Endodermal cell (in vitro differentiated cells): ENCODE data around the gene TMEM131L. TPM values are rescaled to one million over a fixed set of nuclear protein-coding genes. Genes with fewer than 3 reads are reported as not detected.

Experiments
- DNase-seq: peaks from one replicate; pipeline ENCODE4 v3.0.0-alpha.2; 2017
- H3K27ac ChIP-seq: 2 replicates; pipeline ENCODE4 v1.5.1; 2013; ENCODE audit warnings: mild to moderate bottlenecking, low read depth, low read length, moderate library complexity
- H3K27me3 ChIP-seq: 2 replicates; pipeline ENCODE4 v1.6.1; 2013; ENCODE audit warnings: mild to moderate bottlenecking, low read length, moderate library complexity; ENCODE audit not compliant: insufficient read depth, control insufficient read depth, poor library complexity, severe bottlenecking
- H3K36me3 ChIP-seq: 2 replicates; pipeline ENCODE4 v1.7.0; 2013; ENCODE audit warnings: mild to moderate bottlenecking, low read length, moderate library complexity; ENCODE audit not compliant: control insufficient read depth, insufficient read depth
- H3K4me1 ChIP-seq: one replicate; pipeline ENCODE4 v1.7.0; 2013; ENCODE audit warnings: low read length; ENCODE audit not compliant: control insufficient read depth, insufficient read depth
- H3K4me3 ChIP-seq: 2 replicates; pipeline ENCODE4 v1.5.1; 2013; ENCODE audit warnings: mild to moderate bottlenecking, low read length, moderate library complexity
- H3K9ac ChIP-seq: 2 replicates; pipeline ENCODE4 v1.6.1; 2013; ENCODE audit warnings: mild to moderate bottlenecking, low read length, moderate library complexity; ENCODE audit not compliant: poor library complexity, severe bottlenecking; ENCODE audit errors: extremely low read depth
- H3K9me3 ChIP-seq: 2 replicates; pipeline ENCODE4 v1.6.1; 2013; ENCODE audit warnings: mild to moderate bottlenecking, low read length, moderate library complexity; ENCODE audit not compliant: control insufficient read depth
- H3K27ac Mint-ChIP-seq: 2 replicates; pipeline ENCODE4 v1.8.0; 2020; ENCODE audit warnings: mixed read lengths
- H3K27me3 Mint-ChIP-seq: 2 replicates; pipeline ENCODE4 v1.8.0; 2021; ENCODE audit warnings: mild to moderate bottlenecking, mixed read lengths; ENCODE audit not compliant: insufficient read depth
- H3K36me3 Mint-ChIP-seq: 2 replicates; pipeline ENCODE4 v1.8.0; 2020; ENCODE audit warnings: low read depth, mixed read lengths
- H3K4me1 Mint-ChIP-seq: 2 replicates; pipeline ENCODE4 v1.8.0; 2020; ENCODE audit warnings: mixed read lengths
- H3K4me3 Mint-ChIP-seq: 2 replicates; pipeline ENCODE4 v1.8.0; 2020; ENCODE audit warnings: mild to moderate bottlenecking, moderate library complexity, mixed read lengths
- H3K9me3 Mint-ChIP-seq: 2 replicates; pipeline ENCODE4 v1.8.0; 2020; ENCODE audit warnings: mild to moderate bottlenecking, mixed read lengths
- whole genome bisulfite sequencing, 2 experiments: methylation state at CpG; one replicate each; pipeline versions ENCODE4 v1.1.5 to v1.1.7; 2013; ENCODE audit warnings: missing lambda C conversion rate in 2 of 2, mixed read lengths in 1 of 2; ENCODE audit not compliant: insufficient coverage in 1 of 2, insufficient read length in 1 of 2; 5-methylcytosine and 5-hydroxymethylcytosine counted together
- total RNA-seq, 2 donors: library from RNA; stranded (reverse); fragmentation: NEBNext Ultra II Directional in 1 of 2; extraction: Animal tissue kit (Norgen Biotek cat#: 25700) in 1 of 2; gene quantifications; 2 replicates in 1 of 2; 3 replicates in 1 of 2; pipeline ENCODE4 v1.2.1, GENCODE V29; 2021
- TF ChIP-seq, protein P1 (sequence below): fragments of 200-600 bp; sonication (generic); conservative IDR thresholded peaks from 2 replicates; pipeline ENCODE4 v1.5.0; 2021; ENCODE audit warnings: antibody characterized with exemption, mild to moderate bottlenecking

The TMEM131L gene
- total RNA-seq, 2 donors from 2014 or later = 6.2 to 10.8 TPM

- Mint-ChIP-seq H3K27me3 (no peaks in the 10 kb centered on the region), H3K4me1 (peaks cover 11% of the 10 kb centered on the region), H3K36me3 (peaks cover 18% of the 10 kb centered on the region)
Measured at GRCh38 chr4:153616006-153616555, 149.9 kb downstream of the TMEM131L start.

GRCh38 chr4:153618833-153619232 is 152.7 kb downstream of the TMEM131L start:
- Histone ChIP-seq H3K9ac (no peak overlapping the region), H3K27me3 (no peaks in the 10 kb centered on the region), H3K27ac (no peak overlapping the region), H3K36me3 (peaks cover 5% of the 10 kb centered on the region), H3K9me3 (no peaks in the 10 kb centered on the region), H3K4me3 (no peak overlapping the region), H3K4me1 (no peaks in the 10 kb centered on the region)
- Mint-ChIP-seq H3K27ac (peak overlapping the region; percentile 0), H3K27me3 (no peaks in the 10 kb centered on the region), H3K4me1 (peaks cover 11% of the 10 kb centered on the region), H3K4me3 (no peak overlapping the region), H3K36me3 (peaks cover 21% of the 10 kb centered on the region), H3K9me3 (no peaks in the 10 kb centered on the region)
- DNase-seq = peak; percentile 50
- TF ChIP-seq, protein P1, sequence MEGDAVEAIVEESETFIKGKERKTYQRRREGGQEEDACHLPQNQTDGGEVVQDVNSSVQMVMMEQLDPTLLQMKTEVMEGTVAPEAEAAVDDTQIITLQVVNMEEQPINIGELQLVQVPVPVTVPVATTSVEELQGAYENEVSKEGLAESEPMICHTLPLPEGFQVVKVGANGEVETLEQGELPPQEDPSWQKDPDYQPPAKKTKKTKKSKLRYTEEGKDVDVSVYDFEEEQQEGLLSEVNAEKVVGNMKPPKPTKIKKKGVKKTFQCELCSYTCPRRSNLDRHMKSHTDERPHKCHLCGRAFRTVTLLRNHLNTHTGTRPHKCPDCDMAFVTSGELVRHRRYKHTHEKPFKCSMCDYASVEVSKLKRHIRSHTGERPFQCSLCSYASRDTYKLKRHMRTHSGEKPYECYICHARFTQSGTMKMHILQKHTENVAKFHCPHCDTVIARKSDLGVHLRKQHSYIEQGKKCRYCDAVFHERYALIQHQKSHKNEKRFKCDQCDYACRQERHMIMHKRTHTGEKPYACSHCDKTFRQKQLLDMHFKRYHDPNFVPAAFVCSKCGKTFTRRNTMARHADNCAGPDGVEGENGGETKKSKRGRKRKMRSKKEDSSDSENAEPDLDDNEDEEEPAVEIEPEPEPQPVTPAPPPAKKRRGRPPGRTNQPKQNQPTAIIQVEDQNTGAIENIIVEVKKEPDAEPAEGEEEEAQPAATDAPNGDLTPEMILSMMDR = no peak
- 77 to 79% methylated on average over 6 of the region's 6 CpGs for WGBS, 2 experiments

More at GRCh38 chr4:153616006-153616555, 149.9 kb downstream of the TMEM131L start:
- no peak overlapping the region for H3K9ac ChIP-seq
- H3K27me3 ChIP-seq = no peaks in the 10 kb centered on the region
- TF ChIP-seq, protein P1 = no peak
- H3K4me3 ChIP-seq = no peak overlapping the region
- no peaks in the 10 kb centered on the region for H3K9me3 ChIP-seq
- Mint-ChIP-seq H3K9me3 (no peaks in the 10 kb centered on the region), H3K27ac (no peak overlapping the region), H3K4me3 (no peak overlapping the region)
- no peaks in the 10 kb centered on the region for H3K36me3 ChIP-seq
- H3K4me1 ChIP-seq = no peaks in the 10 kb centered on the region
- no peak for DNase-seq
- no peak overlapping the region for H3K27ac ChIP-seq
- WGBS, 2 experiments = 85 to 97% methylated on average over 6 to 8 of the region's 8 CpGs

DNA sequence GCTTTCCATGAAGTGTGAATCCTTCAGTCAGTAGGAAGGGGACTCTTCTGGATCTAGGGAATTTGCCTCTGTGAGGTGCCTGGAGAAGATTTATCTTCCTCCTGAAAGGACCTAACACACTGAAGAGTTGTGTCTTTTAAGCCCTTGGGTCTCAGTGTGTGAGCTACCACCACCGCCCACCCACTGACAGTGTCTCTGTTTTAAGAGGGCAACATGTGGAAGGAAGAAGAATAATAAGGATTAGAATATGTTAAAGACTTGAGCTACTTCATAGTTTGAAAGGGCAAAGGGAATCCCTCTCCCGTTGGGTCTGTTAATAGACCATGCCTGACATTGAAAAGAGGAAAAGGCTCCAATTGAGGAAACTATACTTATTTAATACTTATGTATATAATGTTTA is 153.7 kb downstream of the TMEM131L start:
- Histone ChIP-seq H3K27me3 (no peaks in the 10 kb centered on the region), H3K4me1 (no peaks in the 10 kb centered on the region), H3K27ac (no peak overlapping the region), H3K4me3 (no peak overlapping the region), H3K9me3 (no peaks in the 10 kb centered on the region), H3K36me3 (peaks cover 5% of the 10 kb centered on the region), H3K9ac (no peak overlapping the region)
- TF ChIP-seq, protein P1 = no peak
- Mint-ChIP-seq H3K36me3 (peaks cover 21% of the 10 kb centered on the region), H3K27ac (no peak overlapping the region), H3K4me3 (no peak overlapping the region), H3K4me1 (peaks cover 11% of the 10 kb centered on the region), H3K9me3 (no peaks in the 10 kb centered on the region), H3K27me3 (no peaks in the 10 kb centered on the region)
- no peak for DNase-seq
- 73% methylated on average over 2 of the region's 2 CpGs; no CpG with 5 or more reads in 1 of the 2 experiments for WGBS, 2 experiments
